Brain pericyte (primary cell): ENCODE data around the gene HES6.

Experiments
- DNase-seq: peaks from one replicate; pipeline ENCODE4 v3.0.0-alpha.2; 2012; ENCODE audit warnings: low read depth, low spot score

HES6 gene, protein sequence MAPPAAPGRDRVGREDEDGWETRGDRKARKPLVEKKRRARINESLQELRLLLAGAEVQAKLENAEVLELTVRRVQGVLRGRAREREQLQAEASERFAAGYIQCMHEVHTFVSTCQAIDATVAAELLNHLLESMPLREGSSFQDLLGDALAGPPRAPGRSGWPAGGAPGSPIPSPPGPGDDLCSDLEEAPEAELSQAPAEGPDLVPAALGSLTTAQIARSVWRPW

DNA sequence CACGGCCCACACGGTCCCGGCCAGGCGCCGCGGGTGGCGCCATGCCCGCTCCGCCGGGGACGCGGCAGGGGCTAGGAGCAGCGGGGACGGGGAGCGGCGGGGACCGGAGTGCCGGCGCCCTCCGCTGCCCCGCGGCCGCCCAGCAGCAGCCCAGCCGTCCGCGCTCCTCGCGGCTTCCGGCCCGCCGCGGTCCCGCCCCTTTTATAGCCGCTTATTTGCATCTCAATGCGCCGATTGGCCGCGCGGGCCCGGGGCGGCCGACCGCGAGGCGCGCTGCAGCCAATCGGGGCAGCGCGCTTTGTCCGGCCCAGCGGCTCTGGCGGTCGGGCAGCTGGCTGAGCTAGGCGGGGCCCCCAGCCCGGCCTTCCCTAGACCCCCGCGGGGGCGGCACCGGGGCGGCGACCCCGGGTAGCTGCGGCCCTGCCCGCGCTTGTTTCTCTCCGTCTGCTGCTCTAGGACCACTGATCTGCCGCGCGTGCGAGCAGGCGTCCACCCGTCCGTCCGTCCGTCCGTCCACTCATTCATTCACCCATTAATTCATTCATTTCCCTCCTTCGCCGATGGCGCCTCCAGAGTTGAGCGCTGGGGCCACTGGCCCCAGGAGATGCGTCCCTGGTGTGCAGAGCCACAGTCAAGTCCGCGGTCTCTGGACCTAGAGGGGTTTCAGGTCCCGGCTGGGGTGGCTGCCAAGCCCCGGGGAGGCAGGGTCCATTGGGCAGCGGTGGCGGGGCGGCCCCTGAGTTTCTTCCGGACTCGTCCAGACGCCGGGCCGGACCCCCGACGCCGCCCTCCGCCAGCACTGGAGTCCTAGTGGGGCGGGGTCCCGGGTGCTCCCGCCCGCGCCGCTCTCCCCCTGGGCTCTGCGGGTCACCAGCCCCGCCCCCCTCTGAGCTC is at the start of gene HES6:
HES6 (minus strand) TSS at position 176 of the 894 bp plus-strand sequence; CDS start at position 43, 133 bp downstream.
- no peak for DNase-seq

DNA sequence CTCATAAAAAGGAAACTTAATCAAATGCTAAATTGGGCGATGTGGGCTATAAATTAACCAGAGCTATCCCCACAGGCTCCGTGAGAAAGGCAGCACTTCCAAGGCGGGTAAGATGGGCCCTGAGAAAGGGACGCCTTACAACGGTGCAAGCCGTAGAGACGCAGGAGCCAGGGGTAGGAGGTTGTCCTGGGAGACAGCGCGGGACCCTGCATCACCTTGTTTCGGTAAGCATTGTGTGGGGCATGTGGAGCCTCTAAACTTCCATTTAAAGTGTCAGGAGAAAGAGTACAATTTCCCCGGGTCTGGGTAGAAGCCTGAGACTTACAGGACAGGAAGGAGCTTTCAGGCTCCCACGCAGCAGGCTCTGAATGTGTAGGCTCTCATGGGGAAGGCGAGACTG is 49.7 kb upstream of the HES6 start:
- DNase-seq, result no peak

DNA sequence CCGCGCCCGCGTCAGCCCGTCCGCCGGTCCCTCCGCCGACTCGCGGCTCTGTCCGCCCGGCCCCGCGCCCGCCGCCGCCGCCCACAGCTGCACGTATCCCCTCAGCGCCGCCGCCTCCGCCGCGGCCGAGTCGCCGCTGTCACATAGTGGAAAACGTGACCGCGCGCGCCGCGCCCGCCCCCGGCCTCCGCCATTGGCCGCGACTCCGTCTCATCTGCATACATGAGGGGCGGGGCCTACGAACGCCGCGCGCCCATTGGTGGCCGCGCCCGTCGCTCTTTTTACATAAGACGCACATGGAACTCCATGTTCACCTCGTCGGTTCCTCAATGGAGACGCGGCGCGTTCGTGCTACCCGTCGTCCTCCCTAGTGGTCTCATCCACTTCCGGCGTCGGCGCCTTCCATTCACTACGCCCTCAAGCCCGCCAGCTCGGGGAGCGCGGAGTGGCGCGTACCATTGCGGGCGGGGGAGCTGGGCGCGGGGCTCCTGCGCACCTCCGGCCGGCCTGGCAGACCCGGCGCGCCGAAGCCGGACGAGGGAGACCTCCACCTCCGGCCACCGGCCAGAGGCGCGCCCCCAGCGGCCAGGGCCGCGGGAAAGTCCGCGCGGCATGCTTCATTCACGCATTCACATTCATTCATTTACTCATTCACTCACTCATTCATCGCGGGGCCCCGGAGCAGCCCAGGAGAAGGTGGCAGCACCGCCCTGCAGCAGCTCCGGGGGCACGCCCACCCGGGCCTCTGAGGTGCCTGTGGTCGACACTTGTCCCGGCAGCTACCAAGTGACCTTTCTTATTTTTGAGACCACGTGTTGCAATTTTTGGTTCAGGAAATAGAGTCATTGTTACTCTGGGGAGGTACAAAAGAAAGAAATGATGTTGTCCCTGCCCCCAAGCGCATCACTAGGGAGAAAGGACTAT is 49.1 kb upstream of the HES6 start:
- peak; percentile 90 for DNase-seq

DNA sequence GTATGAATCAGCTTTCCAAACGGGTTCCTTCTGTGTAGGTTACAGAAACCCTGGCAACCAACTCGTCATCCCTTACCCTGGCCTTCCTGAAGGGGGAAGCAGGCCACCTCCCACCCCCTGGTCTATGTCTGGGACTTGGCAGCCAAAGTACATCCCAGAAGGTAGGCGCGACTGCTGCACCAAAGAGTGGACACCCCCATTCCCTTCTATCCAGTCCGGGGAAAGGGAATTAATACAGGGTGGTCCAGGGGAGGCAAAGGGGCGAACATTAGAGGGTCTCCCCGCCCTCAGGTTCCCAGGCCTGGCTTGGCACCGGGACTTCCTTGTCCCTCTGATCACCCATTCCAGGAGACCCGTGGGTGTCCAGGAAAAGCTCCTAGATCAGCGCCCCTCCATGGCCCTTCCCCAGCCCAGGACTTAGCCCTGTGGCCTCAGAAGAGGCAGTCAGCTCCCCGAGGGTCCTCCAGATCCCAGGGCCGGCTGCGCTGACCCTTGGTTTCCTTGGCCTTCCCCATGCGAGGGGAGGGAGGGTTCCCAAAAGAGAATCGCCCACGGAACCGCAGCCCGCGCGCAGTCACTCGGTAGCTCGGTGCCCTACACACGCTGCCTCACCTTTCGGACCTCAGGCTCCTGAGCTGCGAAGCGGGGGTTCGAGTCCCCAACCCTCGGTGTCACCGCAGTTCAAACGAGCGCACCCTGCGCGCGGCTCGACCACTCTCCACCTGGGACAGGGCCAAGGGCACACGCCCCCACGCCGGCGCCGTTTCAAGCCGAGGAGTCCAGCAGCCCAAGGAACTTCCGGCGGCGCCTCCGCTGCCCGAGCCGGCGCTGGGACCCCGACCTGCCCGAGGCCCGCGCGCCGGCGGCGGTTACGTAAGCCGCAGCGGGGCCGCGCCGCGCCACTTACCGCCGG is 48.2 kb upstream of the HES6 start, which contains the start of gene PER2:
PER2 (minus strand) TSS at position 874 of the 913 bp plus-strand sequence. CDS start 10,674 bp downstream, outside the sequence.
- no peak for DNase-seq

DNA sequence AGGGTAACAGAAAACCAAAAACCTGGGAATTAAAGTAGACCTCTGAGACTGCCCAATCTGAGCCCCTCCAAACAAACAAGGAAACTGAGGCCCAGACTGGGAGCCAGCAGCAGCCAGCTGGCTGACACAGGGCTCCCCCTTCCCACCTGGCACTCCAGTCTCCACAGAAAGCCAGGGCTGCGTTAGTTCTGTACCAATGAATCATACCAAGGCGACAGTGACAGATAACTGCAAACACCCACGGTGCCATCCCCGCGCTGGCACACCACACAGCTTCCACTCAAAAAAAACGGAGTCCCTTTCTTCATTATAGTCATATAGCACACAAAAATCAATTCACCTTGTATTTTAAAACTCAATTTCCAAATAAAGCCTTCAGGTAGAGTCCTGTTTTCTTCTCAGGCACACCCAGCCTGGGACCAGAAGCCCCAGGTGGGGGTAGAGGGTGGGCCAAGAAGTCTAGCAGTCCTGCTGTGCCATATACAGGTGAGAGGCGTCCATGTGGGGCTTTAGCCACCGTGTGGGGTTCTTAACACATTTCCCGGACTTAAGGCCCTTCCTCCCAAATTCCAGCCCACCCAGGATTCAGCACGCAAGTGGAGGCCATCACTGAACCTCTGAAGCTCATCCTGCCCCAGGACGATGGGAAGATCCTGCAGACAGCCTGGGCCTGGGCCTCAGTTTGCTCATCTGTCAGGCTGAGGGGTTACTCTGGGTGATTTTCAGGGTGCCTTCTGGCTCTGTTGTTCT is 47.3 kb upstream of the HES6 start:
- no peak for DNase-seq

DNA sequence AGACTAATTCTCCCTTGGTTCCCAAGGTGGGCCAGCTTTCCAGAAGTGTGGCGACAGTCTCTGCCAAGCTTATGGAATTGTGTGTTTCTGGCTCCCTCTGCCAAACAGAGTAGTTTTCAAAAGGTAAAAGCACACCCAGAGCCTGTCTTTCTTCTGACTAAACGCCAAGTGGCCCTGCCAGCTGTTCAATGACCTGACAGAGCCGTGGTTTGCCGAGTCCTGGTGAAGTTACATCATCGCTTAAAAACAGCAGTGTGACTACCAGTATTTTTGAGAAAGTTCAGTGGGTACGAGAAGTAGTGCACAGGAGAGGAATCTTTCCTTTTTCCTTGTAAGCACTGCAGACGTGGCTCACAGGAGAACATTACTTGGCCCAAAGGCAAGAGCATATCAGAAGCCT is 46.7 kb upstream of the HES6 start:
- no peak for DNase-seq

DNA sequence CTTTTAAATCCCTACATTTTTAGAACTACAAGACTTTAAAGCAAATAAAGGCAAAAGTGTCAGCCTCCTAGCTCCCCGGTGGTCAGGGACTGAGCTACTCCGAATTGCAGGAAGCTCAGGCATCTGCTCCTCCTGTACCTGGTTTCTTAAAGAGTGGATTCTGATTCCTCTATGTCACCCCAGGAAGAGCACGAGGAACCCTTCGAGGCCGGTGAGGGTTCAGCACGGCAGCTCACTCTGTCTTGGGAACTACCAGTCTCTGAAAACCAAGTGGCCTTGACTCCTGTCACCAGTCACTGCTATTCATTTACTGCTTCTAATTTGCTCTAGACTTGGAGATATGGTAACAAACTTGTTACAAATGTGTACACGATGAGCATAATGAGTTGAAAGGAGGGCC is 46.3 kb upstream of the HES6 start:
- DNase-seq, result no peak

DNA sequence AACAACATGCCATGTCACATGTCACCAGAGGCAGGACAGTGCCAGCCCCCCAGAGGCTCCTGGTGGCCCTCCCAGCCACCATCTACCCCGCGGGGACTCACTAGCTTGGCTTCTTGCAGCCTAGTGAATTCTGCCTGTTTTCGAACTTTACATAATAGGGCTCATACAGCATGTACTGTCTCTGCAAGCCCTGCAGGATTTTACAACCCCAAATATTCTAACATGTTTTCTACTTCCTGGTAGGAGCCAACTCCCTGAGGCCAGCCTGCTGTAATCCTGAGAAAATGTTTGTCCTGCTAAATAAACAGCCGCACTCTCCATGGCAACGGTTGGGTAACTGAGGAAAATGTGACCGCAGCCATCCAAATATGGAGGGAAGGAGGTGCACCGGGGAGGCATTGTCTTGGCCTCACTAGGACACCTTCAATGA is 45.8 kb upstream of the HES6 start:
- DNase-seq, result peak; percentile 52

DNA sequence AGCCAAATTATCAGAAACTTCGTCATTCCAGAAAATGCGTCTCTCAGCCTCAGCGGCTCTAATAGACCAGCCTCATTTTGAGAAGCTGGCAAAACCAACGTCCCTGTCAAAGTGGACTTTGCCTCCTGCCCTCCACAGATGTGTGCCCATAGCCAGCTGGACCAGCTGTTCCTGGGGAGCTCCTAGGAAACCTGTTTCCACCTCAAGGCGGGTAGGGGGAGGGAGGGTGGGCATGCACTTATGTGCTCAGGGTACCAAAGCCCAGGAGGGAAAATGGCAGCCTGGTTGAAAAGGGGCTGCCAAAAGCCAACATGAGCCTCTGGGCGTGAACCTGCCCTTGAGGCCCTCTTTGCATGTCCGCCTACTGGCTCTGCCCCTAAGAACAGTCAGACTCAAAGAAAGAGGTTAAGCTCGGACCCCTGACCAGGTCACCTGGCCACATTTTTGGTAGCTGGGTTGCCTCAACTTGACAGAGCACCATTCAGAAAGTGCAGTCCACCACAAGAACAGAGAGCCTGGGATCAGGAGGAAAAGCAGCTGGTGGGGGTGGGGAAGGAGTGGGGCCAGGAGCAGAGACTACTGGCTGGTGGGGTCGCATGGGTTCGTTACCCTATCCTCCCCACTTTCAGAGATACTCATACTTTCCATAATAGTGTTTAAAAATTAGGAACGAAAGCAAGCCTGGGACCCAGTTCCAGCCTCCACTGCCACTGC is 45.1 kb upstream of the HES6 start:
- DNase-seq, result no peak

DNA sequence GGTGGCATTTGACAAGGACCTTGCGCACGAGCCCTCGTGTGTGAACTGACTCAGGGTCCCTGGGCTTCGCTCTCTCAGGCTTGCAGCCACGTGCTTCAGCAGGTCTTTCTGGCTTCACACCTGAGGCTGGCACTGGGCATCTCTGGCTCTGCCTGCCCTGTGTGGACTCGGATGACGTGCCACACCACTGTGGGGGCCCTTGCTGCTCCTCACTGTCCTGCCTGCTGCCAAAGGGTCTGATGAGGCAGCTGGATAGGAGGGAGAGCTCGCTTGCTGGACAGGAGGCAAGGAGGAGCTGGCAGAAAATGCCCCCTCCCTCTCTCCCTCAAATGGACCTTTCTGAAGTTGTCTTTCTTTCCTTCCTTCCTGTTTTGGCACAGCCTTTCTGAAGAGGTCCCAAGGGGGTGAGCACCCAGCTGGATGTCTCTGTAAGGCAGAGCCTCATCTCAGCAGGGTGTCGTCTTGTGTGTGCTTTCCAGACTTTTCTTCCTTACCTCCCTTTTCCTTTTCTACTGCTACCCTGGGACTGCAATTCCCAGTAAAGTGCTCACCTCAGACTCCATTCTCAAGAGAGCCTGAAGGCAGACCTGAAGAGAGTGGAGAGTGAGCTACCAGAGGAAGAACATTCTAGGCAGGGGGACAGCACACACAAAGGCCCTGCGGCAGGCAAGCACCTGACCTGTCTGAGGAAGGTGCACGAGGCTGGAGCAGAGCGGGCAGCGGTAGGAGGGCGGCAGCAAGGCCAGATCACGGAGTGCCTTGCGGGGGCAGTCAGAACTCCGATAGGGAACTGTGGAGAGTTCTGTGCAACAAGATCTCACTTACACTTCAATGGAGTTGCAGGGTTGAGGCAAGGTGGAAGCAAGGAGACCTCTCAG is 43.3 kb upstream of the HES6 start:
- DNase-seq, result no peak

DNA sequence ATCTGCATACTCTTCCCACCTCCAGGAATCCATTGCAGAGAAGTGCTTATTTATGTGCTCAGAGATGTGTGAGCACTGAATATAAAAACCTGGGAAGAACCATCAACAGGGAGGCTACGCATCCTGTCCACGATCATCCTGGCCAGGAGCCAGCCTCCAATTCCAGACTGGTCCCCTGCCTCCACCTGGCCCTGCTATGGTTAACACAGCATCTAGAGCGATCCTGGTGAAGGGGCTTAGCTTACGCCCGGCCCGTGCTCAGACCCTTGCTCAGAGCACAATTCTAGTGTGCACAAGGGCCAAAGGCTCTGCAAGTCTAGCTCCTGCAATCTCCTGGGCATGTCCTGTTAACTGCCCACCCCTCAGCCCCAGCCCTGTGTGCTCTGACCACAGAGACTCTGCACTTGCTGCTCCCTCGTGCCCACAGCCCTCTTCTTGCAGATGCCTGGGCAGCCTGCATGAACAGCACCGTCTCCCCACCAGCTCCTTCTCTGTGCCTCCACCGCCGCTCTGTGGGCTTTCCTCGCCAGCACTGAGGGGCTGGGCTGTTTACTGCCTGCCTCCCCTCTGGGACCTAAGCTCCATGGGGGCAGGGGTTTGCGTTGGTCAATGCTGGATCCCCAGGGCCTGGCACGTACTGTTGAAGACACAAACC is 42.1 kb upstream of the HES6 start:
- no peak for DNase-seq

DNA sequence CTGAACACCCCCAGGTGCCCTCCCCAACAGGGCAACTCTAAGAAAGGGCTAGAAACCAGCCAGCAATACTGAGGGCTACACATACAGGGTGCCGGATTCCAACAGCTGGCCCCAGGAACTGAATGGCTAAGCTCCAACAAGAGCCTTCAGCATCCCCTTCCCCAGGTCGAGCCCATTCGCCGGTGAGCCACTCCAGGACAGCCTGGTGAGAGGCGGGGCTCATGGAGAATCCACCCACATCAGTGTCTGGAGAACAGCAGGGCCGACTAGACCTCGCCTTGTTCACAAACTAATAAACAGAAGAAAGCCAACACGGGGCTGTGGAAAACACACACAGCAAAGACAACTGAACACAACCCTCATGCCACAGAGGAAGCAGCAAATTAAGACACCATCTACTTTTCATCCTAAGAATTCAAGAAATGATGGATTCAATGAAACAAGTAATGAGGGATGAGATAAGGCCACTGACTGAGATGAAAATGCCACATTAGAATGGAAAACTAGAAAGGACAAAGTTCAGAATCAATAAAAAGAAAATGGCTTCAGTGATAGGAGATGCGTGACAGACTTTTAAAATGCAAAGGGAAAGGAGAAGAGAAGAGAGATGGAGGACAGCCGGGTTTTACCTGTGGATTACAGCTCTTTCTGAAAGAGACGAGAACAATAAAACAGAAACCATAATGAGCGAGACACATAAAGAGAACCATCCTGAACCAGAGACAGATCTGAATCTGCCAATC is 40.4 kb upstream of the HES6 start:
- DNase-seq, result no peak

DNA sequence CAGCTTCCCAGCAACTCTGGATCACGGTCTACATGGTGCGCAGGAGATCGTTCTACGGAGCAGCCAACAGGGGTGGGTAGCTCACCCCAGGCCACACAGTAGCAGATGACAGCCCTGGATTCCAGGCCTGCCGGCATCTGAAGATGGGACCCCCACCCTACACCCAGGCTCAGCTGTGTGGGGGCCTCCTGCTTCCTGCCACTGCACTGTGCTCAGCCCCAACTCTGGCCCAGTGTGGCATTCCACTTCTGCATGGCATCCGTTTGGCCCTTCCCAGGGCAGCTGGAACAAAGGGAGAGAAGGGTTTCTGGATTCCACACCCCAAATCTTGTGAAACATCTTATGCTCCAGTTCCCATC is 39.5 kb upstream of the HES6 start:
- no peak for DNase-seq

DNA sequence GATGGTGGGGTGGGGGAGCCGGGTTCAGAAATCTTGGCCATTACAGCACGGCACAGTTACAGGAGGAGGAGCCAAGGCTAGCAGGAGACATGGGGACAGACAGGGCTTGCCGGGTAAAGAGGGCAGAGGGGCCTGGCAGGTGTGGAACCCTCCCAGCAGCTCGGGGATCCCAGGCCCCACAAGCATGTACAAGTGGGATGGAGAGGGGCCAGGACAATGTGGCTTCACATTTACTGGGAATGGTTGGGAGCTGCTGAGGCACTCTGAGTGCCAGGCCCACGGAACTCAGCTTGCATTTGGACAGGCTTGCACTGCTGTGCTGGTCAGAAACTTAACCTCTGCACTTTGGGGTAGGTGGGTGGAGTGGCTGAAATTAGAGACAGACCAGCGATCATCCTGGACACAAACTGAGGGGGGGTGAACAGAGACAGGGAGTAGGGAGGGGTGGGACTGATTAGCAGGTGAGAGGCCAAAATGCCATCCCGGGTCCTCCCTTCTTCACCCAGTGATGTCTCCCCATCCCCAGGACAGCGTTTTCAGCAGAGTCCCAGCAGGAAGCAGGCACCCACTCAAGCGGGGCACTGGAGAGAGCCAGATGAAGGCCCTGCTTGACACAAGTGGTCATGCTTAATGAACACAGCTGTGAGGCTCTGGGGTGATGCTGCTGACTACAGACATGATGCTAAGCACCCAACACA is 38.9 kb upstream of the HES6 start:
- no peak for DNase-seq

DNA sequence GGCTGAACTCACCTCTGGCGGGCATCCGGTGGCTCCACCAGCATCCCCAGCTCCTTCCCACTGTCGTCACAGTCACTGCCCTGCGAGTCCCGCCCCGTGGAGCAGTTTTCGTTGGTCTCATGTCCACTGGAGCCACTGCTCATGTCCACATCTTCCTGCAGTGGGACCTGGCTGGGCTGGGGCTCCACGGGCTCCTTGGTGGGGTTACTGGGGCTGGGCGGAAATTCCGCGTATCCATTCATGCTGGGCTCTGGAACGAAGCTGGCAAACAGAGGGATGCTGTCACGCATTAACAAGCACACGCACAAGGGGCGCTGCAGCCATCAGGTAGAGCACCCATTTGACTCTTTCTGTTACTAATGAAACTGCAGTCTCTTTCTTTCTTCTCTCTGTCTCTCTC is 37.9 kb upstream of the HES6 start:
- no peak for DNase-seq

DNA sequence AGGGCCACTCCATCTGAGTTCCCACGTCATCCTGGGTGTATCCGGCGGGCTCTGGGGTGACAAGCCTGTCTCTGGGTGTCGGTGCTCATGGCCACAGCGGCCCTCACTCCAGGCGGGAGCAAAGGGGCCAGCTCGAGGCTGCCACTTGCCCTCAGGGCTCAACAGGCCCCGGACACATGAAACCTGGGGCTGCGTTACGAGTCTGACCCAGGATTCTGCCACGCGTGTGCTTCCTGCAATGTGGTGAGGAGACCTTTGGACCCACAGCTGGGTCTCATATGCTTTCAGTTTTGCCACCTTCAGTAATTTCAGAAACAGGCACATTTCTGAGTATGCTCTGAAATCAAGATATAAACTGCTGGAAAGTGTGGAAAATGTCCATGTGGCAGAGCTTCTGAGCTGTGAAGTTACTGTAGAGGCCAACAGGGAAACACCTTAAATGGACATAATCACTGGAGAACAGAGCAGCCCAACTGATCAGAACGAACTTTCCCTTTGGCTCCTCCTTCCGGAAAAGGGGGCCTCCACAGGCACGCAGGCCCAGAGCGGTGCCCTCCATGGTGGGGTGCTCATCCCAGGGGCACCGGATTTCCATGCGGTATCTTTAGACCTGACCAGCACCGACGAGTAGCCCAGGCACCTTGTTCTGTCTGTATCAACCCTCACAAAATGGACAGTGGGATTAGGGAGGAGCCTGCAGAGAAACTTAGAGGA is 34.5 kb upstream of the HES6 start:
- DNase-seq, result no peak
